Measurements from ENCODE around the gene COMTD1.

DNA sequence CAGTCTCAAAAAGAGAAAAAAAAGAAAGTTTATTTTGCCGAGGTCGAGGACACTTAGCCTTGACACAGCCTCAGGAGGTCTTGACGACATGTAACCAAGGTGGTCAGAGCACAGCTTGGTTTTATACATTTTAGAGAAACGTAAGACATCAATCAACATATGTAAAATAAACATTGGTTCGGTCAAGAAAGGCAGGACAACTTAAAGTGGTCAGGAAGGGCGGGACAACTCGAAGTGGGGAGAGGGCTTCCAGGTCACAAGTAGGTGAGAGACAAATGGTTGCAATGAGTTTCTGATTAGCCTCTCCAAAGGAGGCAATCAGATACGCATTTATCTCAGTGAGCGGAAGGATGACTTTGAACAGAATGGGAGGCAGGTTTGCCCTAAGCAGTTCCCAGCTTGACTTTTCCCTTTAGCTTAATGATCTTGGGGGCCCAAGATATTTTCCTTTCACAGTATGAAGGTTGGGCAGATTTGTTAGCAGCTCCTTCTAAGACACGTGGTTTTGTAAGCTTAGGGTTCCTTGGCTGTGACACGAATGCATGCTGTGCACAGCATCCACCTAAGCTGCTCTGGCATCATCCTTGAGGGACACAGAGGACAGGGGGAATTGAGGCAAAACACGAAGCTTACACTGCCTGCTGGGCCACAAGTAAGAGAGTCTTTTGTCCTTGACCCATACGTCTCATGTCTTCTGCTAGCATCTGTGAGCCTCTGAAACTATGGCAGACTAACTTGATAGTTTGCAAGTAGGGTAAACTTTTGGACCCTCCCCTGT lies 28.5 kb downstream of the COMTD1 start:
- TF ChIP-seq CTCF (IDR thresholded peaks at IDR 0.05; ENCODE audit: insufficient read depth, low read length, poor library complexity, severe bottlenecking) (no peak), EZH2phosphoT487 (conservative IDR thresholded peaks at IDR 0.05; ENCODE audit: low read length) (no peak)

Data from SU-DHL-6 (cell line).